Right ventricle myocardium inferior (tissue), 1 donor: Measurements from ENCODE around the gene PC. TPM values are rescaled to one million over a fixed set of nuclear protein-coding genes. Genes with fewer than 3 reads are reported as not detected.
"Not testable (repeated sequence)": the region's sequence is repeated elsewhere in the genome, so short reads cannot be mapped to it uniquely, and the experiment has no call there.

Experiments used
- ATAC-seq: fragments of 200-7000 bp; cut with Tn5 transposase; one replicate; pipeline ENCODE4 v1.9.1; 2020; ENCODE audit warnings: mild to moderate bottlenecking, moderate library complexity
- DNase-seq: peaks from one replicate; pipeline ENCODE4 v3.0.0; 2021; ENCODE audit errors: missing footprints
- intact Hi-C: fragments of 100-400 bp; cut with DNase I; formaldehyde crosslinking; loops from one replicate; pipeline ENCODE4 v1.11.0; 2022
- total RNA-seq: library from RNA; stranded (reverse); fragmentation: NEBNext Ultra II Directional; extraction: Animal tissue kit (Norgen Biotek cat#: 25700); gene quantifications from one replicate; pipeline ENCODE4 v1.2.1, GENCODE V29; 2021
- donor health status: DM: no; HTN: yes; CAD: no; lungs with severe emphysema.

Gene PC
- total RNA-seq, 1 donor from 2014 or later: 7.5 TPM

GRCh38 chr11:66842896-66843775 lies 115.0 kb downstream of the PC start, which contains the start of gene RCE1:
Gene RCE1, plus strand, starts transcription at chr11:66843441. Its CDS starts 15 bp downstream, at chr11:66843456.
- ATAC-seq (peak; percentile 97), DNase-seq (peak; percentile 97)
- intact Hi-C loops: no loop called here

GRCh38 chr11:66842501-66842895 lies 115.7 kb downstream of the PC start:
- intact Hi-C loops: no loop called here
- no peak for DNase-seq
- no peak for ATAC-seq

GRCh38 chr11:66841861-66842260 lies 116.3 kb downstream of the PC start:
- intact Hi-C loops: no loop called here
- DNase-seq (no peak), ATAC-seq (no peak)

- intact Hi-C loops: no loop called here
Measured at GRCh38 chr11:66840317-66841091, 117.7 kb downstream of the PC start.

GRCh38 chr11:66835768-66836405 lies 122.3 kb downstream of the PC start:
- intact Hi-C loops: no loop called here
- no peak for DNase-seq
- ATAC-seq: no peak

More at GRCh38 chr11:66840317-66841091, 117.7 kb downstream of the PC start:
- DNase-seq (no peak), ATAC-seq (no peak)

- ATAC-seq: no peak
- intact Hi-C loops: loop anchor here (1.0 to 5.0 kb wide), 2 partner anchors 141 to 428 kb away; no protein-coding TSS in a partner anchor
- no peak for DNase-seq
Measured at GRCh38 chr11:66834943-66835342, 123.2 kb downstream of the PC start.

GRCh38 chr11:66834539-66834845 lies 123.7 kb downstream of the PC start:
- no peak for ATAC-seq
- DNase-seq: no peak
- intact Hi-C loops: loop anchor here (1.0 to 5.0 kb wide), 2 partner anchors 140 to 427 kb away; no protein-coding TSS in a partner anchor

- ATAC-seq, DNase-seq, intact Hi-C loops: not testable (repeated sequence)
Measured at GRCh38 chr11:66824573-66824972, 133.6 kb downstream of the PC start.

- intact Hi-C loops: no loop called here
- DNase-seq (no peak), ATAC-seq (no peak)
Measured at GRCh38 chr11:66823700-66824099, 134.5 kb downstream of the PC start.

- ATAC-seq: no peak
- intact Hi-C loops: no loop called here
- DNase-seq: no peak
Measured at GRCh38 chr11:66820901-66821300, 137.3 kb downstream of the PC start.

- DNase-seq (no peak), ATAC-seq (no peak)
- intact Hi-C loops: no loop called here
Measured at GRCh38 chr11:66820381-66820780, 137.8 kb downstream of the PC start.

GRCh38 chr11:66818231-66818955 lies 139.8 kb downstream of the PC start:
- no peak for DNase-seq
- intact Hi-C loops: no loop called here
- no peak for ATAC-seq

- ATAC-seq: no peak
- intact Hi-C loops: no loop called here
- no peak for DNase-seq
Measured at GRCh38 chr11:66815646-66816045, 142.5 kb downstream of the PC start.

- no peak for ATAC-seq
- no peak for DNase-seq
- intact Hi-C loops: no loop called here
Measured at GRCh38 chr11:66814678-66815077, 143.5 kb downstream of the PC start.

GRCh38 chr11:66810576-66811185 lies 147.5 kb downstream of the PC start:
- DNase-seq (no peak), ATAC-seq (no peak)
- intact Hi-C loops: no loop called here

GRCh38 chr11:66809592-66809991 lies 148.6 kb downstream of the PC start:
- intact Hi-C loops: no loop called here
- ATAC-seq: no peak
- DNase-seq: no peak

GRCh38 chr11:66800720-66801428 lies 157.3 kb downstream of the PC start:
- DNase-seq (no peak), ATAC-seq (no peak)
- intact Hi-C loops: no loop called here

GRCh38 chr11:66799815-66800214 lies 158.4 kb downstream of the PC start:
- ATAC-seq, DNase-seq, intact Hi-C loops: not testable (repeated sequence)
